Omental fat pad (tissue), 4 donors: ENCODE results near the gene ZNF618. TPM values are rescaled to one million over a fixed set of nuclear protein-coding genes. Genes with fewer than 3 reads are reported as not detected.

ENCODE experiments used
- ATAC-seq: fragments of 150-250 bp; one replicate; pipeline ENCODE4 v1.9.1; 2016; ENCODE audit warnings: mild to moderate bottlenecking, moderate library complexity; ENCODE audit not compliant: low FRiP score
- DNase-seq: peaks from one replicate; pipeline ENCODE4 v3.0.0-alpha.2; 2019; ENCODE audit warnings: low spot score
- total RNA-seq, 4 donors: library from RNA; depleted of rRNA; stranded (reverse); fragments of >200 nt; gene quantifications; one replicate each; pipeline ENCODE4 v1.1.0, GENCODE V29; 2016
- TF ChIP-seq, protein P1 (sequence below), 3 donors: fragments of 450-650 bp; IDR thresholded peaks; one replicate each; pipeline ENCODE4 v1.5.1; 2016 to 2017; ENCODE audit warnings: antibody characterized with exemption in 3 of 3, mild to moderate bottlenecking in 3 of 3, moderate library complexity in 2 of 3

ZNF618 gene
- total RNA-seq, 4 donors from 2014 or later, result 2.2 to 8.8 (median 5.9) TPM

- DNase-seq (no peak), ATAC-seq (no peak)
- TF ChIP-seq, protein P1, sequence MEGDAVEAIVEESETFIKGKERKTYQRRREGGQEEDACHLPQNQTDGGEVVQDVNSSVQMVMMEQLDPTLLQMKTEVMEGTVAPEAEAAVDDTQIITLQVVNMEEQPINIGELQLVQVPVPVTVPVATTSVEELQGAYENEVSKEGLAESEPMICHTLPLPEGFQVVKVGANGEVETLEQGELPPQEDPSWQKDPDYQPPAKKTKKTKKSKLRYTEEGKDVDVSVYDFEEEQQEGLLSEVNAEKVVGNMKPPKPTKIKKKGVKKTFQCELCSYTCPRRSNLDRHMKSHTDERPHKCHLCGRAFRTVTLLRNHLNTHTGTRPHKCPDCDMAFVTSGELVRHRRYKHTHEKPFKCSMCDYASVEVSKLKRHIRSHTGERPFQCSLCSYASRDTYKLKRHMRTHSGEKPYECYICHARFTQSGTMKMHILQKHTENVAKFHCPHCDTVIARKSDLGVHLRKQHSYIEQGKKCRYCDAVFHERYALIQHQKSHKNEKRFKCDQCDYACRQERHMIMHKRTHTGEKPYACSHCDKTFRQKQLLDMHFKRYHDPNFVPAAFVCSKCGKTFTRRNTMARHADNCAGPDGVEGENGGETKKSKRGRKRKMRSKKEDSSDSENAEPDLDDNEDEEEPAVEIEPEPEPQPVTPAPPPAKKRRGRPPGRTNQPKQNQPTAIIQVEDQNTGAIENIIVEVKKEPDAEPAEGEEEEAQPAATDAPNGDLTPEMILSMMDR (IDR thresholded peaks at IDR 0.05), result no peak
Observed at GRCh38 chr9:114027863-114028465, 151.9 kb downstream of the ZNF618 start.

DNA sequence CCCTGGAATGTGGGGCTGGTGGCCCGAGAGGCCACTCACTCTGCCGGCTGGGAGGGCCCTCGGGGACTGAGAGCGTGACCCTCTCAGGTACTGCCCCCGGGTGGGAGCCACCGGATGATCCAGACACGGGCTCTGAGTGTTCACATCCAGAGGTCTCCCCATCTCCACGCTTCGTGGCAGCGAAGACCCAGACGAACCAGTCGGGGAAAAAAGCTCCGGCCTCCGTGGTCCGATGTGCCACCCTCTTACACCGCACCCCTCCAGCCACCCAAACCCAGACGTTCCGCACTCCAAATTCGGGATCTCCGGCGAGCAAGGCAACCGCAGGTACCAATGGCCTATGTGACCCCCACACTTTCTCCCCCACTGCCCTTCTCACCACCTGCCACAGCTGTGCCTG lies 152.5 kb downstream of the ZNF618 start:
- TF ChIP-seq, protein P1 (IDR thresholded peaks at IDR 0.05), result no peak
- no peak for DNase-seq
- ATAC-seq, result no peak

DNA sequence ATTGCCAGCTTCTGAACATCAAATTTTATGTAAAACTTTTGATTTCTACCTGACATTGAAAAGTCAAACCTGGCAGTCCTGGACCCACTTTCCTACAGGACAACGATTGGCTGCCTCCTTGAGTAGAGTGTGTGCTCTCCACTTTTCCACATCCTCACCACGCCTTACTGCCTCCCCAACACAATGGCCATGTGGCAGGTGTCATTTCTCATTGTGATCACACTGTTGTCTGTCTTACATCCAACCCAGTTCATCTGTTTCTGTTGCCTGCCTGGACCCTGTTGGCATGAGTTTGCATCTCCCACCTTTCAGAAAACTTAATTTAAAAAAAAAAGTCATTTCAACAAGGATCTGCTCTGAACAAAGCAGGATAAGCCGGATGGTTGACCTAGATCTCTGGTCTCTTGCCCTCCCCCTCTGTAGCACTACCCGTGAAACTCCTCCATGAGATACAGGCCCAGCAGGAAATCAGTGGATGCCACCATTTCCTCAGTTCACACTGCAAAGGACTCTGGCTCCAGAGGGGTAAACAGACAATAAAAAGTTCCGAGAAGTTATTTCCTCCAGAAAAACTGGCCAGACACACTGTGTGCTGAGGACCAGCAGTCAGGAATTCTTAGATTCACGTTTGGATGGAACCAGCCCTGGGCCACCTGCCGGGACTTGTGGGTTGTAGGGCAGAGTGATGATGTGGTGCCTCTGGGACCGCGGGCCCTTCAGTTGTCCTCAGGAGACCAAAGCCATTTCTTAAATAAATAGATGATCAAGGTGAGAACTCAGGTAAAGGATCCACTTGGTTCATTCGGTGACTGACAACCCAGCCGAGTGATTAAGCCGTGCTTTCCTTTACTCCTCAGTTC lies 153.4 kb downstream of the ZNF618 start:
- TF ChIP-seq, protein P1 (IDR thresholded peaks at IDR 0.05), result no peak
- DNase-seq (no peak), ATAC-seq (no peak)

GRCh38 chr9:114030364-114030763 lies 154.3 kb downstream of the ZNF618 start:
- DNase-seq, result no peak
- TF ChIP-seq, protein P1 (IDR thresholded peaks at IDR 0.05), result no peak
- no peak for ATAC-seq

DNA sequence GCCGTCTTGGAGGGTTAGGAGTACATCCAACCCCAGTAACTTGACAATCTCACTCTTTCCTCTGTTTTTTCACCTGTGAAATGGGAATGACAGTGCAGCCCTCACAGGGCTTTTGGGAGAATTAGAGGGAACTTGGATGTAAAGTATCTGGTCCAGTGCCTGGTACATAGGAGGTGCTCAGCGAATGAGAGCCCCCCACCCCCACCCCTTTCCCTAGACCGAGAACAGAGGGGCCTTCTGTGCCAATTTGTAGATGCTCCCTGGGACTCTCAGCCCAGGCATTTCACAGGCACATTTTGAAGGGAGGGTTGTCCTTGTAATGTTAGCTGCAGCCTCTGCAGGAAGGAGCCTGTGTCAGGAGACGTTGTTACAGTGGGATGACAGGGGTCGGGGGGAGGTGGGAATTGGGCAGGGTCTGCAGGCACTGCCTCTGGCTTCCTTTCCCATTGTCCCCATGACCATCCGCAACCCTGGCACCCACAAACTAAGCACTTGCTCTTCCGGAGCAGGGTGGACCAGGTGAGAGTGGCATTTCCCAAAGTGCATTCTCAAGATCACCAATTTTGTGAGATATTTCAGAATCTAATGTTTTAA lies 155.0 kb downstream of the ZNF618 start:
- DNase-seq (no peak), ATAC-seq (no peak)
- TF ChIP-seq, protein P1 (IDR thresholded peaks at IDR 0.05), result no peak

- DNase-seq (no peak), ATAC-seq (no peak)
- TF ChIP-seq, protein P1 (IDR thresholded peaks at IDR 0.05), result no peak
Observed at GRCh38 chr9:114031948-114032840, 156.1 kb downstream of the ZNF618 start.
